ENCODE results near the gene DPP6.

- no peak for TF ChIP-seq EZH2 (IDR thresholded peaks at IDR 0.05; ENCODE audit: borderline replicate concordance, insufficient read depth, low read depth, low read length, poor library complexity, severe bottlenecking)
- TF ChIP-seq, protein P1, sequence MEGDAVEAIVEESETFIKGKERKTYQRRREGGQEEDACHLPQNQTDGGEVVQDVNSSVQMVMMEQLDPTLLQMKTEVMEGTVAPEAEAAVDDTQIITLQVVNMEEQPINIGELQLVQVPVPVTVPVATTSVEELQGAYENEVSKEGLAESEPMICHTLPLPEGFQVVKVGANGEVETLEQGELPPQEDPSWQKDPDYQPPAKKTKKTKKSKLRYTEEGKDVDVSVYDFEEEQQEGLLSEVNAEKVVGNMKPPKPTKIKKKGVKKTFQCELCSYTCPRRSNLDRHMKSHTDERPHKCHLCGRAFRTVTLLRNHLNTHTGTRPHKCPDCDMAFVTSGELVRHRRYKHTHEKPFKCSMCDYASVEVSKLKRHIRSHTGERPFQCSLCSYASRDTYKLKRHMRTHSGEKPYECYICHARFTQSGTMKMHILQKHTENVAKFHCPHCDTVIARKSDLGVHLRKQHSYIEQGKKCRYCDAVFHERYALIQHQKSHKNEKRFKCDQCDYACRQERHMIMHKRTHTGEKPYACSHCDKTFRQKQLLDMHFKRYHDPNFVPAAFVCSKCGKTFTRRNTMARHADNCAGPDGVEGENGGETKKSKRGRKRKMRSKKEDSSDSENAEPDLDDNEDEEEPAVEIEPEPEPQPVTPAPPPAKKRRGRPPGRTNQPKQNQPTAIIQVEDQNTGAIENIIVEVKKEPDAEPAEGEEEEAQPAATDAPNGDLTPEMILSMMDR (IDR thresholded peaks at IDR 0.05), result no peak
Measured at GRCh38 chr7:154517768-154518167, 465.6 kb downstream of the DPP6 start.

All from B cell (primary cell).